HepG2 (cell line): ENCODE data around the gene ZBTB9. TPM values are rescaled to one million over a fixed set of nuclear protein-coding genes. Genes with fewer than 3 reads are reported as not detected.

Experiments used
- ESRRA ChIP-seq: sonication (generic); formaldehyde crosslinking; IDR thresholded peaks from 2 replicates; pipeline ENCODE4 v1.5.1; 2020; ENCODE audit warnings: mild to moderate bottlenecking, low read depth, missing genetic modification reagents
- POLR2AphosphoS5 ChIP-seq: IDR thresholded peaks from 2 replicates; pipeline ENCODE4 v1.6.1; 2012; ENCODE audit warnings: low read depth, low read length
- RBAK ChIP-seq: sonication (generic); formaldehyde crosslinking; IDR thresholded peaks from 2 replicates; pipeline ENCODE4 v1.5.1; 2020; ENCODE audit warnings: mild to moderate bottlenecking, missing genetic modification reagents
- SIN3A ChIP-seq: IDR thresholded peaks from 2 replicates; pipeline ENCODE4 v1.6.1; 2011; ENCODE audit warnings: low read depth, mild to moderate bottlenecking, control low read depth, low read length, borderline replicate concordance
- TAF1 ChIP-seq: sonication (generic); formaldehyde crosslinking; IDR thresholded peaks from 2 replicates; pipeline ENCODE4 v1.4.0; 2020; ENCODE audit warnings: missing genetic modification reagents
- ZNF280B ChIP-seq: sonication (generic); formaldehyde crosslinking; IDR thresholded peaks from 2 replicates; pipeline ENCODE4 v1.5.0; 2020; ENCODE audit warnings: missing genetic modification reagents, mild to moderate bottlenecking, borderline replicate concordance
- ZNF292 ChIP-seq: sonication (generic); formaldehyde crosslinking; IDR thresholded peaks from 2 replicates; pipeline ENCODE4 v1.8.1; 2022; ENCODE audit warnings: mild to moderate bottlenecking, low read depth, missing genetic modification reagents, borderline replicate concordance
- ZNF570 ChIP-seq: sonication (generic); formaldehyde crosslinking; IDR thresholded peaks from 2 replicates; pipeline ENCODE4 v1.4.0; 2020; ENCODE audit warnings: mild to moderate bottlenecking, missing genetic modification reagents, borderline replicate concordance
- ZNF609 ChIP-seq: sonication (generic); formaldehyde crosslinking; IDR thresholded peaks from 2 replicates; pipeline ENCODE4 v1.4.0; 2020; ENCODE audit warnings: mild to moderate bottlenecking, missing genetic modification reagents, borderline replicate concordance
- ZNF768 ChIP-seq: sonication (generic); formaldehyde crosslinking; IDR thresholded peaks from 2 replicates; pipeline ENCODE4 v1.4.0; 2020; ENCODE audit warnings: missing genetic modification reagents
- ZNF878 ChIP-seq: sonication (generic); formaldehyde crosslinking; IDR thresholded peaks from 2 replicates; pipeline ENCODE4 v1.8.1; 2023; ENCODE audit warnings: mild to moderate bottlenecking, missing genetic modification reagents, moderate library complexity
- ZSCAN21 ChIP-seq: sonication (generic); formaldehyde crosslinking; IDR thresholded peaks from 2 replicates; pipeline ENCODE4 v1.8.0; 2022; ENCODE audit warnings: mild to moderate bottlenecking, missing genetic modification reagents, moderate library complexity, borderline replicate concordance
- ZSCAN31 ChIP-seq: sonication (generic); formaldehyde crosslinking; IDR thresholded peaks from 2 replicates; pipeline ENCODE4 v1.5.0; 2020; ENCODE audit warnings: low read depth, mild to moderate bottlenecking, missing genetic modification reagents
- polyA plus RNA-seq, 8 experiments: library from polyadenylated mRNA; depleted of rRNA in 3 of 8; stranded (reverse) in 7 of 8; unstranded in 1 of 8; fragments of >200 nt; fragmentation: Illumina TruSeq in 4 of 8; extraction: Trizol in 4 of 8; gene quantifications; 2 replicates each; pipeline versions ENCODE4 v1.2.1 to v1.2.3, GENCODE V29; 2011 to 2016; ENCODE audit warnings: low read depth in 4 of 8, missing spikeins in 1 of 8, mixed read lengths in 1 of 8; ENCODE audit not compliant: insufficient read depth in 1 of 8
- total RNA-seq, 5 experiments: library from RNA; depleted of rRNA; stranded (reverse); fragments of >200 nt; fragmentation: Illumina TruSeq; extraction: Trizol; gene quantifications; 2 replicates each; pipeline ENCODE4 v1.2.3, GENCODE V29; 2016; ENCODE audit warnings: low read depth in 1 of 5
- TF ChIP-seq, protein P1 (sequence below): sonication (generic); formaldehyde crosslinking; IDR thresholded peaks from 2 replicates; pipeline ENCODE4 v1.4.0; 2020; ENCODE audit warnings: missing genetic modification reagents, borderline replicate concordance
- TF ChIP-seq, protein P2 (sequence below): sonication (generic); formaldehyde crosslinking; IDR thresholded peaks from 2 replicates; pipeline ENCODE4 v1.5.0; 2020; ENCODE audit warnings: mild to moderate bottlenecking, missing genetic modification reagents

Gene ZBTB9
- total and polyA plus RNA-seq, 2 of the 13 experiments (the other 11 are each of a cell fraction or from before 2014, with no cell fraction given): 5.3 to 9.2 TPM

DNA sequence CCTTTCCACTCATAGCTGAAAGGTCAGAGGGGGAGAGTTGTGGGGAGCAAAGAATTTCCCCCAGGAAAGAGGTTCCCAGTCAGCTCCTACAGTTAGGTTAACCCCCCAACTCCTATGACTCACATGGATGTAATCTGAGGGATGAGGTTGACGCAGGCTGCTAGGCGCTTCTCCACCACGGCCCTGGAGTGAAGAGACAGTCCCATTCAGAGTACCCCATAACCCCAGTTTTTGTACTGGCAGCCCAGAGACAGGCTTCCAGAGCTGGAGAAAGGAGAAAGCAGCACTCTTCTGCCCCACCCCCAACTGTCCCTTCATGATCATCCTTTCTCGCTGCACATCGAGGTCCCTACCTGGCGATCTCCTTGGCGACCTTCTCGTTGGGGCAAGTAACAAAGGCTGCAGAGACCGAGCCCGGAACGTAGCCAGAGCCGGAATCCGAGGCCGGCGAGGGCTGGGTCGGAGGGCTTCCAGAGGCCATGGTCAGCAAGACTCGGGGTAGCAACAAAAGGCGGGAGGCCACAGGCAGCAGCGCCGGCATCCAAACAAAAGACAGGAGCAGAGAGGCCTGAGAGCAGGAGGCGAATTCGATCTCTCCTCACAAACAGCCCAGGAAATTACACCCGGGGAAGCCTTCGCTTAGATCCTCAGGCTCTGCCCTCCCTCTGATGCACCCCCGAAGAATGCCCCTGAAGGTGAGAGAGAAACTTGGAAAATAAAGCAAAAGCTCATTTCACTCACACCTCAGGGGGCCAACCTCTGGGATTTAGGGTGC, 37.1 kb upstream of the ZBTB9 start (continued):
- TF ChIP-seq, protein P1, sequence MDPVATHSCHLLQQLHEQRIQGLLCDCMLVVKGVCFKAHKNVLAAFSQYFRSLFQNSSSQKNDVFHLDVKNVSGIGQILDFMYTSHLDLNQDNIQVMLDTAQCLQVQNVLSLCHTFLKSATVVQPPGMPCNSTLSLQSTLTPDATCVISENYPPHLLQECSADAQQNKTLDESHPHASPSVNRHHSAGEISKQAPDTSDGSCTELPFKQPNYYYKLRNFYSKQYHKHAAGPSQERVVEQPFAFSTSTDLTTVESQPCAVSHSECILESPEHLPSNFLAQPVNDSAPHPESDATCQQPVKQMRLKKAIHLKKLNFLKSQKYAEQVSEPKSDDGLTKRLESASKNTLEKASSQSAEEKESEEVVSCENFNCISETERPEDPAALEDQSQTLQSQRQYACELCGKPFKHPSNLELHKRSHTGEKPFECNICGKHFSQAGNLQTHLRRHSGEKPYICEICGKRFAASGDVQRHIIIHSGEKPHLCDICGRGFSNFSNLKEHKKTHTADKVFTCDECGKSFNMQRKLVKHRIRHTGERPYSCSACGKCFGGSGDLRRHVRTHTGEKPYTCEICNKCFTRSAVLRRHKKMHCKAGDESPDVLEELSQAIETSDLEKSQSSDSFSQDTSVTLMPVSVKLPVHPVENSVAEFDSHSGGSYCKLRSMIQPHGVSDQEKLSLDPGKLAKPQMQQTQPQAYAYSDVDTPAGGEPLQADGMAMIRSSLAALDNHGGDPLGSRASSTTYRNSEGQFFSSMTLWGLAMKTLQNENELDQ (CRISPR knock-in tag): no peak
- TF ChIP-seq ZNF280B: peak; percentile 7; the same call in 1 of the 2 replicates
- TF ChIP-seq, protein P2, sequence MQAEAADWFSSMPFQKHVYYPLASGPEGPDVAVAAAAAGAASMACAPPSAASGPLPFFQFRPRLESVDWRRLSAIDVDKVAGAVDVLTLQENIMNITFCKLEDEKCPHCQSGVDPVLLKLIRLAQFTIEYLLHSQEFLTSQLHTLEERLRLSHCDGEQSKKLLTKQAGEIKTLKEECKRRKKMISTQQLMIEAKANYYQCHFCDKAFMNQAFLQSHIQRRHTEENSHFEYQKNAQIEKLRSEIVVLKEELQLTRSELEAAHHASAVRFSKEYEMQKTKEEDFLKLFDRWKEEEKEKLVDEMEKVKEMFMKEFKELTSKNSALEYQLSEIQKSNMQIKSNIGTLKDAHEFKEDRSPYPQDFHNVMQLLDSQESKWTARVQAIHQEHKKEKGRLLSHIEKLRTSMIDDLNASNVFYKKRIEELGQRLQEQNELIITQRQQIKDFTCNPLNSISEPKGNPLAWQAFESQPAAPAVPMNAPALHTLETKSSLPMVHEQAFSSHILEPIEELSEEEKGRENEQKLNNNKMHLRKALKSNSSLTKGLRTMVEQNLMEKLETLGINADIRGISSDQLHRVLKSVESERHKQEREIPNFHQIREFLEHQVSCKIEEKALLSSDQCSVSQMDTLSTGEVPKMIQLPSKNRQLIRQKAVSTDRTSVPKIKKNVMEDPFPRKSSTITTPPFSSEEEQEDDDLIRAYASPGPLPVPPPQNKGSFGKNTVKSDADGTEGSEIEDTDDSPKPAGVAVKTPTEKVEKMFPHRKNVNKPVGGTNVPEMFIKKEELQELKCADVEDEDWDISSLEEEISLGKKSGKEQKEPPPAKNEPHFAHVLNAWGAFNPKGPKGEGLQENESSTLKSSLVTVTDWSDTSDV: 0 out of 2 replicates have a peak, but pooled peaks have one; percentile 62
- peak; percentile 9; the same call in 1 of the 2 replicates for TF ChIP-seq ZNF609 (CRISPR knock-in tag)
- peak; percentile 79; the same call in 1 of the 2 replicates for TF ChIP-seq ZNF570 (CRISPR knock-in tag)
- peak; percentile 16; the same call in 1 of the 2 replicates for TF ChIP-seq ZSCAN31
- 0 out of 2 replicates have a peak, but pooled peaks have one; percentile 54 for TF ChIP-seq SIN3A
- peak; percentile 37; the same call in 1 of the 2 replicates for TF ChIP-seq POLR2AphosphoS5
- peak; percentile 7; the same call in 1 of the 2 replicates for TF ChIP-seq TAF1
- TF ChIP-seq RBAK (CRISPR knock-in tag): 0 out of 2 replicates have a peak, but pooled peaks have one; percentile 40
- TF ChIP-seq ZNF878 (CRISPR knock-in tag): 0 out of 2 replicates have a peak, but pooled peaks have one; percentile 30
- TF ChIP-seq ZSCAN21 (CRISPR knock-in tag): peak; percentile 9; the same call in 1 of the 2 replicates
- TF ChIP-seq ESRRA: no peak
- 0 out of 2 replicates have a peak, but pooled peaks have one; percentile 11 for TF ChIP-seq ZNF292
- peak; percentile 17 for TF ChIP-seq ZNF768 (CRISPR knock-in tag)
